Measurements from ENCODE around the gene PFN1.
A peak's percentile ranks its signal among the peaks of the same experiment; 100 is the strongest.

GRCh38 chr17:4980644-4981216 is 32.4 kb upstream of the PFN1 start:
- TF ChIP-seq CTCF (IDR thresholded peaks at IDR 0.05; ENCODE audit: poor library complexity) (peak; percentile 63), EZH2 (IDR thresholded peaks at IDR 0.05; ENCODE audit: borderline replicate concordance) (no peak), EZH2phosphoT487 (IDR thresholded peaks at IDR 0.05; ENCODE audit: low read depth, severe bottlenecking, unreplicated experiment) (no peak)
